ENCODE measurements around the gene TAF9B.
"Not testable (repeated sequence)": the region's sequence is repeated elsewhere in the genome, so short reads cannot be mapped to it uniquely, and the experiment has no call there.

TAF9B gene

GRCh38 chrX:78139160-78140123 is at the start of gene TAF9B:
Gene TAF9B (minus strand): TSS chrX:78139650. CDS start chrX:78139611, 39 bp downstream.
- peak; percentile 60 for DNase-seq

- no peak for DNase-seq
Measured at GRCh38 chrX:78182881-78183280, 43.4 kb upstream of the TAF9B start.

- DNase-seq, result no peak
Measured at GRCh38 chrX:78181307-78181706, 41.9 kb upstream of the TAF9B start.

- DNase-seq, result no peak
Measured at GRCh38 chrX:78168065-78168464, 28.6 kb upstream of the TAF9B start.

GRCh38 chrX:78165425-78165824 is 26.0 kb upstream of the TAF9B start:
- DNase-seq, result no peak

- DNase-seq, result not testable (repeated sequence)
Measured at GRCh38 chrX:78163175-78163574, 23.7 kb upstream of the TAF9B start.

- not testable (repeated sequence) for DNase-seq
Measured at GRCh38 chrX:78160711-78161110, 21.3 kb upstream of the TAF9B start.

- DNase-seq, result not testable (repeated sequence)
Measured at GRCh38 chrX:78157846-78158245, 18.4 kb upstream of the TAF9B start.

- DNase-seq, result not testable (repeated sequence)
Measured at GRCh38 chrX:78157373-78157772, 17.9 kb upstream of the TAF9B start.

- DNase-seq, result not testable (repeated sequence)
Measured at GRCh38 chrX:78147002-78147540, 7.6 kb upstream of the TAF9B start.

GRCh38 chrX:78140206-78140605 is 756 bp upstream of the TAF9B start:
- no peak for DNase-seq

GRCh38 chrX:78133238-78133960 is 6.1 kb downstream of the TAF9B start:
- DNase-seq, result no peak

GRCh38 chrX:78131117-78131516 is 8.3 kb downstream of the TAF9B start:
- no peak for DNase-seq

- no peak for DNase-seq
Measured at GRCh38 chrX:78130396-78130795, 9.1 kb downstream of the TAF9B start.

GRCh38 chrX:78129714-78130113 is 9.7 kb downstream of the TAF9B start:
- no peak for DNase-seq

GRCh38 chrX:78125781-78126180 is 13.7 kb downstream of the TAF9B start:
- DNase-seq, result not testable (repeated sequence)

- no peak for DNase-seq
Measured at GRCh38 chrX:78125148-78125547, 14.3 kb downstream of the TAF9B start.

- no peak for DNase-seq
Measured at GRCh38 chrX:78124307-78124706, 15.1 kb downstream of the TAF9B start.

- no peak for DNase-seq
Measured at GRCh38 chrX:78123190-78123589, 16.3 kb downstream of the TAF9B start.

- DNase-seq, result no peak
Measured at GRCh38 chrX:78119521-78120227, 19.8 kb downstream of the TAF9B start.

GRCh38 chrX:78118628-78119027 is 20.8 kb downstream of the TAF9B start:
- DNase-seq, result no peak

GRCh38 chrX:78116766-78117165 is 22.7 kb downstream of the TAF9B start:
- DNase-seq, result no peak

- DNase-seq, result no peak
Measured at GRCh38 chrX:78116365-78116764, 23.1 kb downstream of the TAF9B start.
